HG02678 (cell line): ENCODE results near the gene SH2D3C.
"Not testable (repeated sequence)": the region's sequence is repeated elsewhere in the genome, so short reads cannot be mapped to it uniquely, and the experiment has no call there.

Source experiments
- ATAC-seq: cut with Tn5 transposase; IDR thresholded peaks from one replicate; pipeline ENCODE4 v1.9.1; 2021; ENCODE audit warnings: mild to moderate bottlenecking, moderate library complexity; ENCODE audit not compliant: unreplicated experiment

Gene SH2D3C

DNA sequence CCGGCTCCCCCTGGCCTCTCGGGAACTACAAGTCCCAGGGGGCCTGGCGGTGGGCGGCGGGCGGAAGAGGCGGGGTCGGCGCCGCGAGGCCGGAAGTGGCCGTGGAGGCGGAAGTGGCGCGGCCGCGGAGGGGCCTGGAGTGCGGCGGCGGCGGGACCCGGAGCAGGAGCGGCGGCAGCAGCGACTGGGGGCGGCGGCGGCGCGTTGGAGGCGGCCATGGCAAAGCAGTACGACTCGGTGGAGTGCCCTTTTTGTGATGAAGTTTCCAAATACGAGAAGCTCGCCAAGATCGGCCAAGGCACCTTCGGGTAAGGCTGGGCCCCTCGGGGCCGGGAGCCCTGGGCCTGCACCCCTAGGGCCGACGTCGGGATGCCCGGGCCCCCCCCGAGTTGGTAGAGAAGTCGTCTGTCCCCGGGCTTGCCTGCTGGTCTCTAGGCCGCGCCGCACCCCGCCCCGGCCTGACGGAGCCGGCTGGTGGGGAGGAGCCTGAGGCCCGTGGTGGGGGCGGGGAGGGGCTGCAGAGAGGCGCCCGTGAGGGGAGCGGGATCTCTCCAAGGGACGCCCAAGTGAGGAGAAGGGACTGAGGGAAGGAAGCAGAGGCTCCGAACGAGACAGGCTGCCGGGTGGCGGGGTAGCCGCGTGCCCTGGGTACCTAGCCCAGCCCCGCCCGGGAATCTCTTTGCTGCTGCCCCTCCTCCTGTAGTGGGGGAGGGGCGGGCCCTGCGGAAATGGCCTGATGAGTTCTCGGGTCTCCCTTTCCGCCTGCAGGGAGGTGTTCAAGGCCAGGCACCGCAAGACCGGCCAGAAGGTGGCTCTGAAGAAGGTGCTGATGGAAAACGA is 7.7 kb upstream of the SH2D3C start, which contains the start of gene CDK9:
TSS of gene CDK9 (plus strand) at position 102 of the 840 bp plus-strand sequence. CDS start at position 217, 115 bp downstream.
- ATAC-seq: peak; percentile 66

DNA sequence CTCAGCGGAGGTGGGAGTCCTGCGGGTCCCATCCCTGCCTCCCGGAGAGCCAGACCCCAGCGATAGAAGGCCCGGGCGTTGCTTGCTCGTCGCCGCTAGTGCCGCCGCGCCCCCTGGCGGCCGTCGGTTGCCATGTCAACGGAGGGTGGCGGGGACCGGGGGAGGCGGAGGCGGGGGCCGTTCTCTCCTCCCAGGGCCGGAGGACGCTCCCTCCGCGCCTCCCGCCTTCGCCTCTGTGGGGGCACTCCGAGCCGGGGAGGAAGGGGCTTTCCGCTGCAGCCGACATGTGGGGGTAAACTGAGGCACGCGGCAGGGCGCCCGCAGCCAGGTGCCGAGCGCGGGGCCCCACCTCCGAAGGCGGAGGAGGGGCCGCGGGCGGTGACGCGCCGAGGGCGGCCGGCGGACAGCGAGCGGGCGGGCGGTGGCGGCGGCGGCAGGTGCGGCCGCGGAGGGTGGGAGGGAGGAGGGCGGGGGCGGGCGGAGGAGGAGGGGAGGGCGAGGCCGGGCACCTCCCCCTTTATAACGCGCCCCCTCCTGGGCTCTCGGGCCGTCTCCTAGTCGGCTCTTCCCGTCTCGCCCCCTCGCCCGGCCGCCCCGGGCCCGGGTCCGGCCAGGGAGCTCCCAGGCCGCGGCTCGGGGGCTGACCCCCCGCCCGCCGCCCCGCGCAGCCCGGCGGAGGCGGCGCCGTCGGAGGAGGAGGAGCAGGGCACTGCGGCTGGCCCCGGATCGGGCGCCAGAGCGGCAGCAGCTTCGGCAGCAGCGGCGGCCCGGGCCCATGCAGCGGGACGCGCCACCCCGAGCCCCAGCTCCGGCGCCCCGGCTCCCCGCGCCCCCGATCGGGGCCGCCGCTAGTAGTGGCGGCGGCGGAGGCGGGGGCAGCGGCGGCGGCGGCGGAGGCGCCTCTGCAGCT is 6.8 kb upstream of the SH2D3C start:
- ATAC-seq: peak; percentile 52

DNA sequence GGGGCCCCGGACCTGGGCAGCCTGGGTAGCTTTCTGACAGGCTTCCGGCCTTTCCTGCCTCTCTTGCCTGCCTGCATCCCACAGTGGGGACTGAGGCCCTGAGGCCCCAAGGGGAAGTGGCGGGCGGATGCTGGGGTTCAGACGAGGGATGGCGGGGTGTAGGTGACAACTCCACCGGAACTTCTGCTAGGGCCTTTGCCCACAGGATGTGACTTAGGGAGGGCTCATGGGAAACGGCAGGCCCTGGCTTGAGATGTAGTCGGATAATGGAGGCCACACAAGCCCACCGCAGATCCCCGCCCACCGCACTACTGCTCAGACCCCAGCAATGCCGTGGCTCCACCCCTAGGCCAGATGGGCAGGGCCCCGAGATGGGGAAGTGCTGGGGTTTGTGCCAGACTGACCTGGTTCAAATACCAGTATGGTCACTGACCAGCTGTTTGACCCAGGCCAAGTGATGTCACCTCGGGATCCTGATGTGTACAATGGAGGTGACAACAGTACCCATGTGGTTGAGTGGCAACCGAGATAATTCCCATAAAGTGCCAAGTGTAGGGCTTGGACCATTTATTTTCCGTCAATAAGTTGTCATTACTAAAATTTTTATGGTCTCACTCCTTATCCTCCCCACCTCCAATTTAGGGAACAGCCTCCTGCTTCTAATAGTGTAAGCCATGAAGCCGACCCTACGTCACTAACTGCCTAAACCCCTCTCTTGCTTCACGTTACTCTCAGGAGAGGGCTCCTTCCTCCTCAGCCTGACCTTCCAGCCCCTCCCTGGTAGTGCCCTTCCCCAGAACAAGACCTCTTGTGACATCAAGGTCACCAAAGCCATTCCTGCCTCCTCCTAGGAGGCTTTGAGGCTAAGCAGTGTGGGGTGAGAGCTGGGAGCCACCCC is 4.9 kb upstream of the SH2D3C start:
- ATAC-seq: no peak

DNA sequence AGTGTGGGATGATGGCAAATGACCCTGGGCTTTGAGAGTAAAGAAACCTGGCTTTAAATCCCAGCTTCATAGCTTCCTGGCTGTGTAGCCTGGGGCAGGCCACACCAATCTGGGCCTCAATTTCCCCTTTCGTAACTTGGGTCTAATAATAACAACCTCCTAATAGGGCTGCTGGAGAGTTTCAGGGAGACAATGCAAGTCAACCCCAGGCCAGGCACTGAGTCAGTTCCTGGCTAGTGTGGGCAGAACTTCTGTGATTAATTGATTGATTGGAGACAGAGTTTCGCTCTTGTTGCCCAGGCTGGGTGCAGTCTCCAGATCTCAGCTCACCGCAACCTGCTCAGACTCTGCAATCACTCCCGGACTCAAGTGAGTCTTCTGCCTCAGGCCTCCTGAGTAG is 3.3 kb upstream of the SH2D3C start:
- no peak for ATAC-seq

DNA sequence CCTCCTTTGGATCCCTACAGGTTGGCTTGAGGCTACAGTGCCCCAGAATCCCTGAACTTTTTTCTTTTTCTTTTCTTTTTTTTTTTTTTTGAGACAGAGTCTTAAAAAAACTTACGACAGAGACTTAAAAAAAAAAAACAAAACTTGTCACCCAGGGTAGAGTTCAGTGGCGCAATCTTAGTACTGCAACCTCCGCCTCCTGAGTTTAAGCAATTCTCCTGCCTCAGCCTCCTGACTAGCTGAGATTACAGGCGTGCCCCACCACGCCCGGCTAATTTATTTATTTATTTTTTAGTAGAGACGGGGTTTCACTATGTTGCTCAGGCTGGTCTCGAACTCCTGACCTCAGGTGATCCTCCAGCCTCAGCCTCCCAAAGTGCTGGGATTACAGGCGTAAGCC is 2.4 kb upstream of the SH2D3C start:
- not testable (repeated sequence) for ATAC-seq

DNA sequence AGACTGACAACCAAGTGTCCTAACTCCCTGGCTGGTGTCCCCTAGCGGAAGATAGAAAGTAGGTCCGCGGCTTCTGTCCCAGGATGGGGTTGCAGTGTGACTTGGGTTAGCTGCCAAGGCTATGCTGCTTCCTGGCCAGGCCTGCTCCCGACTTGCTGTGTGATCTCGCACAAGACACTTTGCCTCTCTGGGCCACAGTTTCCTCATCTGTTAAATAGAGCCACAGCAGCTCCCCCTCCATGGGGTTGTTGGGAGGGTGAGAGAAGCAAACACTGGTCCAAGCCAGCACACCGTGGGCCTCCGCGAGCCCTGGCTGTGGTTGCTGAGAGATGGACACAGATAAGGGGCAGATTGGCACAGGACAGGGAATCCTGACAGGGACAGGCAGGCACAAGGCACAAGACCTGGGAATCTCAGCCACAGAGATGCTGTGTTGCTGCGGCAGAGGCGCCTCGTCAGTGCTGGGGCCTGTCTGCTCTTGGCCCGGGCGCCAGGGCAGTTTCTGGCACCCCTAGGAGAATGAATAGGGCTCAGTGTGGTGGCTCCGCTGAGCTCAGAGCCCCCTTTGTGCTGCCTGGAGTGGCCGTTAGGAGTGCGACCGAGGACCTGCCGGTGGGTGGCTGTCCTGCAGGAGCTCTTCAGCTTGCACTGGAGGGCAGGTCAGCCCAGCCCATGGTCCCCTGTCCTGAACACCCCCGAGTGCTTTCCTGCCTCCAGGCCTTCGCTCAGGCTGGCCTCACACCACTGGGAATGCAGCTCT is 1.8 kb upstream of the SH2D3C start:
- no peak for ATAC-seq

DNA sequence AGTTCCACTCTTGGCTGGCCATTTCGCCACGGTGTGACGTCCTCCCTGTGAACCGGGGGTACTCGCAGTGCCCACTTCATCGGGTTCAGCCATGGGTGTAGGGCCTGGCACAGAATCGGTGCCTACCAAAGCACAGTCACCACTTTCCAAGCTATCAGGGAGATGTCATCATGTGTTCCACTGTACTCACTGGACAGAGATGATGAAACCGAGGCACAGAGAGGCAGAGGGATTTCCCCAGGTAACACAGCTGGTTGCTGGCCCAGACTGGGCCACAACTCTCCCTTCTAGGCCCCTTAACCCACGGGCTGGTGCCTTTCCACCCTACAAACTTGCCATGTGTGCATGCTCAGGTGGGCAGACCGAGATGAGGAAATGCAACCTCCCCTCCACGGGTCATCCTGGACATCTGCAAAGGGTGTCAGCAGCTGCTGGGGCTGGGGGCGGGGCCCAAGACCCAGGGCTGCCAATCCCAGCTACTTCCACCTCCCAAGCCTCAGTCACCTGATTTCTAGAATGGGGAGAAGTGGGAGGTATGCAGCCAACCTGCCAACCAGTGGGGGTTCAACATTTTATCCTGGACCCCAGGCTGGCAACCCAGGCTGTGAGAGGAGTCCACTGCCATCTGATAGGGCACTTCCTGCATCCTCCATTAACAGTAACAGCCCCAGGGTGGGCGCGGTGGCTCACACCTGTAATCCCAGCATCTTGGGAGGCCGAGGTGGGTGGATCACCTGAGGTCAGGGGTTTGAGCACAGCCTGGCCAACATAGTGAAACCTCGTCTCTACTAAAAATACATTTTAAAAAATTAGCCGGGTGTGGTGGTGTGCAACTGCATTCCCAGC is 893 bp upstream of the SH2D3C start:
- ATAC-seq: peak; percentile 50

DNA sequence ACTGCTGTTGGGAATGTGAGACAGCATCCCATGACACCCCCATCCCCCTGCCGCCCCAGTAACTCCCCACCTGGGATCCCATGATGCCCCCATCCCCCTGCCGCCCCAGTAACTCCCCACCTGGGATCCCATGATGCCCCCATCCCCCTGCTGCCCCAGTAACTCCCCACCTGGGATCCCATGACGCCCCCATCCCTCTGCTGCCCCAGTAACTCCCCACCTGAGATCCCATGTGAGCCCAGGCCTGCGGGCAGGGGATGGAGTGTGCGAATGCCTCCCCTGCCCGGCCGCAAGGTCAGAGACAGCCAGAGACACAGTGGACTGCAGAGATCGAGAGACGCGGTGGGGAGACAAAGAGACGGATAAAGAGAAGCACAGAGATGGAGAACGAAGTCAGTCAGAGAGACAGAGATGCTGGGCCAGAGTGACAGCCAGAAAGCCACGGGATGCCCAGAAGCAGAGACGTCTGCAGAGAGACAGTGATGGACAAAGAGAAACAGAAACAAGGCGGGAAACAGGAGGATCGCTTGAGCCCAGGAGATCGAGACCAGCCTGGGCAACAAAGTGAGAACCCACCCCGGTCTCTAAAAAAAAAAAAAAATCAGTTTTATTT is 992 bp downstream of the SH2D3C start:
- ATAC-seq: no peak

DNA sequence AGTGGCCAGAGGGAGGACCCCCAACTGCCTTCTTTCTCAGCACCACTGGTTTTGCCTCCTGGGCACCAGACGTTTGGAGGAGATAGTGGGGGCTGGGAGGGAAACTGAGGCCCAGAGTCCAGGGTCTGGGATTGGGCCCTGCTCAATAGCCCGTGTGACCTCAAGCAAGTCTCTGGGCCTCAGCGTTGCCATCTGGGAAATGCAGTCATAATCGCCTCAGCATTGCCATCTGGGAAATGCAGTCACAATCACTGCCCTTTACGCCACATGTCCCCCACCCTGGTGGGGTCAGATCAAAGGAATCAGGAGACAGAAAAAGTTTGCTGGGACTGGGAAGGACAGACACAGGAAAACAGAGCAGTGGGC is 1.6 kb downstream of the SH2D3C start:
- no peak for ATAC-seq

DNA sequence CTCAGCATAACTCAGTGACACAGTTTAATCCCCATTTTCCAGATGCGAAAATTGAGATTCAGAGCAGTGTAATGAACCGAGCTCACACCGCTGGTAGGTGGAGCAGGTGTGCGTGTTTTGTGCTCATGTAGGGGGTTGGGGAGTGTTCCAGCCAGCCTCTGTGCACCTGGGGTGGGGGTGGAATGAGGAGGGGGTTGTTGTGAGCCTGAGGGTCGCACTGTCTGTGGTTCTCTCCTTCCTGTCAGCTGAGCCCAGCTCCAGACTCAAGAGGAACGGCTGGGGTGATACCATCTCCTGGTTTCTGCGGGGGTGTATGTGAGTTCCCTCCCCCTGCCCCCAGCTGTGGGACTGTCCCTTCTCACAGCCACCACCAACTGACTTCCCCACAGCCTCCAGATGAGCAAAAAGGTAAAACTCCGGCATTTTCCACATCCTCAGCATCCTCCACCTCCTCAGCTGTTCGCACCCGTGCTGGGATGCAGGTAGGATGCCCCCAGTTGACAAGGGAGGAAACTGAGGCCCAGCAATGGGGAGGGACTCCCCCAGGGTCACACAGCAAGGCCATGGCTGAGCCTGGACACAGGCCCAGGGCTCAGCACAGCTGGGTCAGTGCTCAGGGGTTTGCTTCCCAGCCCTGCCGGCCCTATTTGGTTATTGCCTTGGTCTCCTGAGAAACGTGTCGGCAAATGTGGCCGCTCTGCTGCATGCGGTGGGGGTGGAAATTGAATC is 2.1 kb downstream of the SH2D3C start:
- ATAC-seq: peak; percentile 26

DNA sequence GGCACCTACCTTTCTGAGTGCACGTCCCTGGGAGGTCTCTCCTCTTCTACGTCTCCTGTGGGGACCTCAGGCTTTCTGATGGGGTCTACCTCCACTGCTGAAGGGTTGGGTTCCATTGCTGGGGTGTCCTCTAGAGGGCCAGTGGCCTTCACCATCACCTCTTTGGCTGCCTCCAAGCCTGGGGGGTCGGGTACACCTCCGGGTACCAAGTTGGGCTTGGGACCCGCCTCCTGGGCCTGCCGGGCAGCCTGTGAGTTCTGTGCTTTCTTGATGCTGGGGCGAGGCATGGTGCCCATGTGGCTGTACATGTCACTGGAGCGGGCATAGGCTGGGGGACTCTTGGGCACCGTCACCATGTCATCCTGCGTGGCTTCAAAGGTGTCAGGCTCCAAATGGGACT is 4.5 kb downstream of the SH2D3C start:
- no peak for ATAC-seq

DNA sequence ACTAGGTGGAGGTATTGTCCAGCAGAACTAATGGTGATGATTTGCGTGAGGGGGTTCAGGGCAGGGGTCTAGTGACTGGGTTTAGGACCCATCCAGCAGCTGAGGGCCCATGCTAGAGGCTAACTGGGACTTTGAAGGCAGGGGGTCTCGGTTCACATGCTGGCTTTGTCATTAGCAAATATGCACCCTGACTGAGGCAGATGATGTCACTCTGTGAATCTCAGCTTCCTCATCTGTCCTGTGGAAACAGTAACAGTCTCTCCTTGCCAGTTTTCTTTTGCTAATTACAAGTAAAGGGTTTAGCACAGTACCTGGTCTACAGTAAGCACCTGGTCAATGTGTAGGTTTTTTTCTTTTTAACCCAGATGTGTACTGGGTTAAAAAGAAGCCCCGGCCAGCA is 5.2 kb downstream of the SH2D3C start:
- no peak for ATAC-seq

DNA sequence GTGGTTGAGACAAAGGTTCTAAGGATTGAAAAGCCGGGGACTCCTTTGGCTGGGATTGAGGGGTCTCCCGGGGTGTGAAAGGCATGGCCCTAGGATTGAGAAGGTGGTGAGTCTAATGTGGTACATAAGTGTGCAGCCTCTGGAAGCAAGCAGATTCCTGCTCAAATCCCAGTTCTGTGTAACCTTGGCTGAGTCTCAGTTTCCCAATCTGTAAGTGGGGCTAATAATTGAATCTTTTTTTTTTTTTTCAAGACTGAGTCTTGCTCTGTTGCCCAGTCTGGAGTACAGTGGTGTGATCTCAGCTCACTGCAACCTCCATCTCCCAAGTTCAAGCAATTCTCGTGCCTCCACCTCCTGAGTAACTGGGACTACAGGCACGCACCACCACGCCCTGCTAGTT is 5.9 kb downstream of the SH2D3C start:
- ATAC-seq: no peak

DNA sequence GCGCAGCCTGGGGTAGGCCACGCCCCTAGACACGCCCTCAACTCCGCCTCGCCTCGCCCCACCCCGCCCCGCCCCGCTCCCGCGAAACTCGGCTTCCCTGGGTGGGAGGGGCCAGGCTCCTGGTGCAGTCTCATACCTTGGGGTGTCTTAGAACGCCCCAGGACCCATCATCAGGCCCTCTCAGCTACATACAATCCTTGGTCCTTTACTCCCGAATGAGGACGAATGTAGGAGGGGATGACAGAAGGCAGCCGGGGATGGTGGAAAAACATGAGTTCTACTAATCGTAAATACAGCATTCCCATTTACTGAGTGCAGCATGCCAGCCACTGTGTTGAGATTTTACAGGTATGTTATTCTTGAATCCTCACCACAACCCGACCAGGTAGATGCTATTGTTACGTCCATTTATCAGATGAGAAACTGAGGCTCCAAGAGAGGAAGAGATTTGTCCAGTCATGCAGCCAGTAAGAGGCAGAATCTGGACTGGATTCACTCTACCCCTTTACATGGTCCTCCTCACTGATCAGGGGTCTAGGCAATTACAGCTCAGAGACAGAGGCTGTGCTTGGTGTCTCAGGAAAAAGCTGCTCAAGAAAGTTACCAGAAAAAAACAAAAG is 6.8 kb downstream of the SH2D3C start:
- ATAC-seq: no peak

DNA sequence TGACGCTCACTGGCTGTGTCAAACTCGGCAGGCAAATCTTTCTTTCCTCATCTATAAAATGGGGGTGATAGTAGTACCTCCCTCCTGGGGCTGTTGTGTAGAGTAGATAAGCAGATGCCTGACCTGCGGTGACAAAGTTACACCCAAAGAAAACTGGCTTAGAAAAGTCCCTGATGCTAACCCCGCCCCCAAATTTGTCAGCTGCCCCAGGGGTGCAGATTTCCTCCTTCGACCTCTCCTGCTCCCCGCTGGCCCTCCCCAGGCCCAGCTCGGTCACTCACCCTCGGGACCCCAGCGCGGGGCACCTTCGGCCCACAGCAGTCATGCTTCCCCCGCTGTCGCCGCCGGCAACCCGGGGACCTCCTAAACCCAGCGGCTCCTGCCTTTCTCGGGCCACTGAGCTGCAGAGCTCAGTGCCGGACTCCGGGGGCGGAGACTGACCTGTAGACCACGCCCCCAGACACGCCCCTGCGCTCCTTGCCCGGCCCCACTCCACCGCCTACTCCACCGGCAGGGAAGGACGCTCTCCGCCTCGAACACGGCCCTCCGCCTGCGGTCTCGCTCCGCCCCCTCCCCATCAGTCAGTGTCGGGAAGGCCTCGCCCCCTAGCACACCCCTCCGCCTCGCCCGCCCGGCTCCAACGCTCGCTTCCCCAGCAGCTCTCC is 7.4 kb downstream of the SH2D3C start:
- ATAC-seq: peak; percentile 88

DNA sequence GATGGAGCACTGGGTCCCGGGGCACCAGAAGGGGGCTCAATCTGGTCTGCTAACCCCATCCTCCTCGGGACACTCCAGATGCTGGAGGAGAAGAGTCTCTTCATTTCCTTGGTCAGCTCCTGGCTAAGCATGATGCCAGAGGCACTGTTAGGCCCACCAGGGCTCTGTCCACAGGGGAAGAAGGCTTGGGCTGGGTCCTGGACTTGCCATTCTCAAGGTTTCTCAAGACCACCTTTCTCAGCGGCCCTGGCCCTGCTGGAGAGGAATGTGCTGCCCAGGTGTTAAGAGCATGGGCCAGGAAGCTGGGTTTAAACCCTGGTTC is 7.9 kb downstream of the SH2D3C start:
- ATAC-seq: no peak

DNA sequence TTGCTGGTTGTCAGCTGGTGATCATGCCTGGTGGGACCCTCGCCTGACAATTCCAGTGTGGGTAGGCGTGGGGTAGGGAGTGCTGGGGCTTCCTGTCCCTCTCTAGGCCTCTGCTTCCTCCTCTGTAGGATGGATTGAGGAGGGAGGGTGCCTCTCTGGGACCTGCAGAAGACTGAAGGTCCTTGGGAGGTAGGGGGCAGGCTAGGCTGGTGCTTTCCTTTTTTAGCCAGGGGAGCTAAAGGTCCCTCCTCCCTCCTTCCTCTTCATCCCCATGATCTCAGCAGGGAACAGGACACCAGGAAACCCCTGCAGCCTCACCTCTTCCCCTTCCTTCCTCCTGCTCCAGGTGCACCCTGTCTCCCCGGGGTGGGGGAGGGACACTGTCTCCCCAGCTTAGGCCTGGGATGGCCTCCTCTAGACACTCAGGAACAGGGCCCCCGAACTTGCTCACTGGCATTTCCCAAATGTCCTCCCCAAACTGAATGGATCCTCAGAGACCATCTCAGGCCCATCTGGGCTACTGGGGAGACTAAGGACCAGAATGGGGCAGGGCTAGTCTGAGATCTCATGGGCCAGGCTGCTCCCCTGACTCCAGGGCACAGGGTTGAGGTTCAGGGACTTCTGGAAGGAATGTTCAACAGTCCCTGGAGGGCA is 8.4 kb downstream of the SH2D3C start:
- no peak for ATAC-seq
